Naive thymus-derived CD4-positive, alpha-beta T cell (primary cell): ENCODE measurements around the gene MAJIN. TPM values are rescaled to one million over a fixed set of nuclear protein-coding genes. Genes with fewer than 3 reads are reported as not detected.
A peak's percentile ranks its signal among the peaks of the same experiment; 100 is the strongest.

ENCODE experiments used
- ATAC-seq: fragments of 150-1000 bp; cut with Tn5 transposase; 2 replicates; pipeline ENCODE4 v1.10.0; 2021; ENCODE audit warnings: mild to moderate bottlenecking, moderate library complexity
- CTCF ChIA-PET: fragments of 350-600 bp; sonication (Branson Sonifier 250); formaldehyde crosslinking; loops from one replicate; lab custom pipeline; 2021; ENCODE audit warnings: antibody characterized with exemption; lab: Charles Lee
- POLR2A ChIA-PET: fragments of 350-600 bp; sonication (Branson Sonifier 250); formaldehyde crosslinking; loops from one replicate; lab custom pipeline; 2021; ENCODE audit warnings: antibody characterized with exemption, inconsistent platforms; lab: Charles Lee
- DNase-seq, 9 donors: peaks; one replicate each; pipeline versions ENCODE4 v3.0.0 to v3.0.0-alpha.2; 2020 to 2022; ENCODE audit warnings: mixed read lengths in 1 of 9
- H3K27ac ChIP-seq: one replicate; pipeline ENCODE4 v1.7.0; 2013; ENCODE audit warnings: mild to moderate bottlenecking, low read depth, low read length, moderate library complexity
- H3K27me3 ChIP-seq, 2 donors: one replicate each; pipeline ENCODE4 v1.7.0; 2013; ENCODE audit warnings: low read length in 2 of 2, mild to moderate bottlenecking in 2 of 2, moderate library complexity in 2 of 2; ENCODE audit not compliant: control insufficient read depth in 2 of 2, insufficient read depth in 2 of 2
- H3K36me3 ChIP-seq, 3 experiments: 1 replicate in 2 of 3; 2 replicates in 1 of 3; pipeline ENCODE4 v1.7.0; 2013; ENCODE audit warnings: low read length in 3 of 3, mild to moderate bottlenecking in 3 of 3, moderate library complexity in 1 of 3; ENCODE audit not compliant: insufficient read depth in 3 of 3, control insufficient read depth in 2 of 3
- H3K4me1 ChIP-seq, 2 donors: one replicate each; pipeline ENCODE4 v1.7.0; 2013; ENCODE audit warnings: low read length in 2 of 2, mild to moderate bottlenecking in 2 of 2, moderate library complexity in 1 of 2; ENCODE audit not compliant: control insufficient read depth in 2 of 2, insufficient read depth in 2 of 2
- H3K4me3 ChIP-seq: 2 replicates; pipeline ENCODE4 v1.7.0; 2013; ENCODE audit warnings: mild to moderate bottlenecking, low read length
- H3K9me3 ChIP-seq, 3 experiments: 1 replicate in 2 of 3; 2 replicates in 1 of 3; pipeline ENCODE4 v1.7.0; 2013; ENCODE audit warnings: low read length in 3 of 3; ENCODE audit not compliant: control insufficient read depth in 2 of 3
- H3K27ac Mint-ChIP-seq, 9 donors: one replicate each; pipeline ENCODE4 v1.8.0; 2020 to 2022; ENCODE audit warnings: mixed read lengths in 9 of 9, mild to moderate bottlenecking in 8 of 9, moderate library complexity in 5 of 9, inconsistent platforms in 2 of 9
- H3K27me3 Mint-ChIP-seq, 5 donors: one replicate each; pipeline ENCODE4 v1.8.0; 2021 to 2022; ENCODE audit warnings: mixed read lengths in 5 of 5, mild to moderate bottlenecking in 1 of 5
- H3K36me3 Mint-ChIP-seq, 5 donors: one replicate each; pipeline ENCODE4 v1.8.0; 2020 to 2022; ENCODE audit warnings: mixed read lengths in 5 of 5, mild to moderate bottlenecking in 3 of 5, inconsistent platforms in 1 of 5
- H3K4me1 Mint-ChIP-seq, 7 donors: one replicate each; pipeline ENCODE4 v1.8.0; 2020 to 2022; ENCODE audit warnings: mixed read lengths in 7 of 7, mild to moderate bottlenecking in 3 of 7, inconsistent platforms in 1 of 7
- H3K4me3 Mint-ChIP-seq, 10 donors: one replicate each; pipeline ENCODE4 v1.8.0; 2020 to 2022; ENCODE audit warnings: mild to moderate bottlenecking in 10 of 10, mixed read lengths in 10 of 10, moderate library complexity in 6 of 10, inconsistent platforms in 2 of 10
- H3K9me3 Mint-ChIP-seq, 11 donors: one replicate each; pipeline ENCODE4 v1.8.0; 2020 to 2022; ENCODE audit warnings: mixed read lengths in 11 of 11, mild to moderate bottlenecking in 4 of 11, inconsistent platforms in 1 of 11, moderate library complexity in 1 of 11
- intact Hi-C, 2 donors: fragments of 100-400 bp; cut with micrococcal nuclease; formaldehyde crosslinking; loops; one replicate each; pipeline ENCODE4 v1.15.1; 2023
- polyA plus RNA-seq, 2 donors: library from polyadenylated mRNA; unstranded; fragments of 300-500 nt; fragmentation: Illumina TruSeq; gene quantifications; one replicate each; pipeline ENCODE4 v1.2.3, GENCODE V29; 2021
- total RNA-seq, 6 experiments: library from RNA in 5 of 6; stranded (reverse) in 5 of 6; gene quantifications; 1 replicate in 5 of 6; 2 replicates in 1 of 6; pipeline ENCODE4 v1.2.3 and lab custom pipeline; 2021 to 2026

MAJIN gene
- total and polyA plus RNA-seq, 7 experiments from 2014 or later: 0.48 to 1.2 (median 0.94) TPM; not detected in 2

DNA sequence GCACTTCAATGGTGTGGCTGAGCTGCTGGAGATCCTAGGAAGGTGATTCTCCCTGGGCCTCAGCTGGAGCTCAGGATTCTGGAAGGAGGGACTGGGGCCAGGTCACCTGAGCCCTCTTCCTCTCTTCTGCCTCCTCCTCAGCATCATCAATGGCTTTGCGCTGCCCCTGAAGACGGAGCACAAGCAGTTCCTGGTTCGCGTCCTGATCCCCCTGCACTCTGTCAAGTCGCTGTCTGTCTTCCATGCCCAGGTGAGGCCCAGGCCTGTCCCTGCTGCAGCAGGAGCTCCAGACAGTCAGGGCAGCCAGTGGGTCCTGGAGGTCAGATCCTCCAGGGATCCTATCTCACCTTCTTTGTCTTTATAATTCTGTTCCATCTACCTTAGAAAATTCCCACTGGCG is 41.6 kb downstream of the MAJIN start:
- H3K36me3 ChIP-seq: peaks cover 0 to 38% (median 4%) of the 10 kb centered on the region in 3 experiments
- no peak overlapping the region for H3K4me3 ChIP-seq
- peaks cover 0 to 6% (median 2%) of the 10 kb centered on the region in 7 donors for H3K4me1 Mint-ChIP-seq
- ChIA-PET POLR2A (no interaction called here), CTCF (no interaction called here)
- intact Hi-C loops: no loop called here
- no peaks in the 10 kb centered on the region for H3K27me3 Mint-ChIP-seq
- no peaks in the 10 kb centered on the region for H3K9me3 ChIP-seq
- H3K27me3 ChIP-seq: no peaks in the 10 kb centered on the region
- peaks cover 0 to 2% of the 10 kb centered on the region in 2 donors for H3K4me1 ChIP-seq
- H3K36me3 Mint-ChIP-seq: peaks cover 0 to 37% (median 16%) of the 10 kb centered on the region in 5 donors
- H3K9me3 Mint-ChIP-seq: no peaks in the 10 kb centered on the region
- H3K27ac ChIP-seq: no peak overlapping the region
- no peak for ATAC-seq
- H3K27ac Mint-ChIP-seq: no peak overlapping the region
- no peak overlapping the region for H3K4me3 Mint-ChIP-seq
- no peak for DNase-seq

- ATAC-seq: no peak
- Mint-ChIP-seq H3K27ac (peak overlapping the region in 1 of 9 donors; percentile 65), H3K9me3 (no peaks in the 10 kb centered on the region), H3K36me3 (peaks cover 0 to 37% (median 16%) of the 10 kb centered on the region in 5 donors), H3K27me3 (no peaks in the 10 kb centered on the region), H3K4me3 (no peak overlapping the region), H3K4me1 (peaks cover 0 to 11% (median 7%) of the 10 kb centered on the region in 7 donors)
- Histone ChIP-seq H3K4me1 (peaks cover 0 to 8% of the 10 kb centered on the region in 2 donors), H3K27ac (no peak overlapping the region), H3K36me3 (peaks cover 0 to 38% (median 4%) of the 10 kb centered on the region in 3 experiments), H3K27me3 (no peaks in the 10 kb centered on the region), H3K4me3 (no peak overlapping the region), H3K9me3 (no peaks in the 10 kb centered on the region)
- ChIA-PET CTCF (no interaction called here), POLR2A (no interaction called here)
- intact Hi-C loops: no loop called here
- DNase-seq: no peak
Observed at GRCh38 chr11:64929625-64930024, 42.3 kb downstream of the MAJIN start.

GRCh38 chr11:64928957-64929356 is 43.0 kb downstream of the MAJIN start:
- DNase-seq (no peak), ATAC-seq (no peak)
- CTCF ChIA-PET: no interaction called here
- Histone ChIP-seq H3K27me3 (no peaks in the 10 kb centered on the region), H3K36me3 (peaks cover 0 to 38% (median 4%) of the 10 kb centered on the region in 3 experiments), H3K4me1 (peaks cover 5 to 8% of the 10 kb centered on the region in 2 donors), H3K27ac (no peak overlapping the region), H3K9me3 (no peaks in the 10 kb centered on the region), H3K4me3 (no peak overlapping the region)
- POLR2A ChIA-PET: no interaction called here
- Mint-ChIP-seq H3K27me3 (no peaks in the 10 kb centered on the region), H3K4me1 (peaks cover 5 to 16% (median 12%) of the 10 kb centered on the region in 7 donors), H3K27ac (no peak overlapping the region), H3K4me3 (no peak overlapping the region), H3K9me3 (no peaks in the 10 kb centered on the region), H3K36me3 (peaks cover 0 to 37% (median 16%) of the 10 kb centered on the region in 5 donors)
- intact Hi-C loops: no loop called here

DNA sequence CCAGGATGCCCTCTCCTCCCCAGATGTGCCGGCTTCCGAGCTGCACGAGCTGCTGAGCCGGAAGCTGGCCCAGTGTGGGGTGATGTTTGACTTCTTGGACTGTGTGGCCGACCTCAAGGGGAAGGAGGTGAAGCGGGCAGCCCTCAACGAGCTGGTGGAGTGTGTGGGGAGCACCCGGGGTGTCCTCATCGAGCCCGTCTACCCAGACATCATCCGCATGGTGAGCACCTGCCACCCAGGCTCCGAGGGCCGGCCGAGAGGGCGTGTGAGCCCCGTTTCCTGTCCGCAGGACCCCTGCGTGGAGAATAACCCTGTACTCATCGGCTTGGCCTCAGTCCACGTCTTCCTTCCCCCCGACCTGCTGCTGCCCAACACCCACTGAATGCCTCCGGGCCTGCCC is 45.2 kb downstream of the MAJIN start:
- intact Hi-C loops: no loop called here
- Histone ChIP-seq H3K9me3 (no peaks in the 10 kb centered on the region), H3K4me1 (peaks cover 11 to 15% of the 10 kb centered on the region in 2 donors), H3K27me3 (no peaks in the 10 kb centered on the region), H3K36me3 (peaks cover 0 to 21% (median 0%) of the 10 kb centered on the region in 3 experiments), H3K27ac (no peak overlapping the region), H3K4me3 (no peak overlapping the region)
- POLR2A ChIA-PET: no interaction called here
- H3K4me1 Mint-ChIP-seq: peaks cover 9 to 24% (median 14%) of the 10 kb centered on the region in 7 donors
- peaks cover 0 to 28% (median 8%) of the 10 kb centered on the region in 5 donors for H3K36me3 Mint-ChIP-seq
- CTCF ChIA-PET: no interaction called here
- H3K27ac Mint-ChIP-seq: peak overlapping the region in 1 of 9 donors; percentile 66
- DNase-seq (no peak), ATAC-seq (no peak)
- peak overlapping the region in 7 of 10 donors; percentile 17 to 92 (median 48) for H3K4me3 Mint-ChIP-seq
- no peaks in the 10 kb centered on the region for H3K27me3 Mint-ChIP-seq
- no peaks in the 10 kb centered on the region for H3K9me3 Mint-ChIP-seq

GRCh38 chr11:64925536-64926436 is 46.1 kb downstream of the MAJIN start:
- Histone ChIP-seq H3K36me3 (peaks cover 0 to 13% (median 0%) of the 10 kb centered on the region in 3 experiments), H3K27me3 (no peaks in the 10 kb centered on the region), H3K27ac (no peak overlapping the region), H3K4me1 (peaks cover 11 to 15% of the 10 kb centered on the region in 2 donors), H3K4me3 (no peak overlapping the region), H3K9me3 (no peaks in the 10 kb centered on the region)
- Mint-ChIP-seq H3K36me3 (peaks cover 0 to 21% (median 7%) of the 10 kb centered on the region in 5 donors), H3K4me3 (peak overlapping the region in 9 of 10 donors; percentile 83 to 99 (median 92)), H3K9me3 (no peaks in the 10 kb centered on the region), H3K27ac (peak overlapping the region in 5 of 9 donors; percentile 19 to 97 (median 72)), H3K27me3 (no peaks in the 10 kb centered on the region), H3K4me1 (peaks cover 9 to 24% (median 14%) of the 10 kb centered on the region in 7 donors)
- DNase-seq: no peak
- ATAC-seq: no peak
- intact Hi-C loops: loop anchor here in 1 of 2 donors (2.0 kb wide), 1 partner anchor 47 kb away; the partner anchor contains the start of gene EHD1
- CTCF ChIA-PET: interaction anchor here (0.7 kb wide), 1 partner anchor 88 kb away, joined by 3 read pairs; the partner anchor contains the start of gene ARL2
- POLR2A ChIA-PET: interaction anchor here (0.7 to 2.0 kb wide), 2 partner anchors 147 to 255 kb away, joined by 3 to 10 read pairs; partner anchors contain the start of genes CAPN1 and SF1

DNA sequence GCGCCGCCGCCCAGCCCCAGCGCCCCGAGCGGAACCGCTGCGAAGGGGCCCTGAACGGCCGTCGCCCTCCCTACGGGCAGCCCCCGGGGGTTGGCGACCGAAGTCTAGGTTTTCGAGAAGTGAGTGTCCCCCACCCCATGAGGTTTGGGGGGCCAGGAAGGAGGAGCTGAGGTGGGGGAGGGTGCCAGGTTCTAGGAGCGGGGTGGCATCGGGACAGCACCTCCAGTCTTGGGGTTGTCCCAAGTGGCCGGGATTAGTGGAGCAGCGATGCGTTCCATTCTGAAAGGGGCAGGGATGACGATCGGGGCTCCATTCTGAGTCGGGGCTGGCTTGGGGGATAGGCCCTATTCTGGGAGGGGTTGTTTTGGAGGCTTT is 47.0 kb downstream of the MAJIN start:
- intact Hi-C loops: loop anchor here (1.0 to 5.0 kb wide), 15 partner anchors 9 to 1342 kb away; partner anchors contain the start of genes CDCA5 (in 2 of the 2), EHD1 (in 2 of the 2), SAC3D1 (in 2 of the 2) and SNX15 (in 2 of the 2)
- Histone ChIP-seq H3K4me1 (peaks cover 11 to 15% of the 10 kb centered on the region in 2 donors), H3K4me3 (peak overlapping the region; percentile 67), H3K27me3 (no peaks in the 10 kb centered on the region), H3K36me3 (peaks cover 0 to 6% (median 0%) of the 10 kb centered on the region in 3 experiments), H3K9me3 (no peaks in the 10 kb centered on the region), H3K27ac (peak overlapping the region; percentile 81)
- Mint-ChIP-seq H3K9me3 (no peaks in the 10 kb centered on the region), H3K27ac (peak overlapping the region in 8 of 9 donors; percentile 19 to 97 (median 70)), H3K4me3 (peak overlapping the region; percentile 83 to 99 (median 92)), H3K4me1 (peaks cover 9 to 24% (median 14%) of the 10 kb centered on the region in 7 donors), H3K27me3 (no peaks in the 10 kb centered on the region), H3K36me3 (peaks cover 0 to 14% (median 3%) of the 10 kb centered on the region in 5 donors)
- ATAC-seq (no peak), DNase-seq (no peak)
- ChIA-PET CTCF (interaction anchor here (0.6 to 0.9 kb wide), 2 partner anchors 43 to 76 kb away, joined by 3 read pairs; no protein-coding TSS in a partner anchor), POLR2A (interaction anchor here (0.5 to 2.0 kb wide), 7 partner anchors 10 to 146 kb away, joined by 3 to 17 read pairs (median 4); partner anchors contain the start of genes ARL2, EHD1 and SF1)
